ENCODE data around the gene DOCK3. TPM values are rescaled to one million over a fixed set of nuclear protein-coding genes. Genes with fewer than 3 reads are reported as not detected.

The DOCK3 gene
- total and polyA plus RNA-seq, 2 of the 4 experiments (the other 2 are of a cell fraction): under 0.01 to 0.12 TPM

GRCh38 chr3:50792568-50792967, 117.8 kb downstream of the DOCK3 start:
- ChIA-PET POLR2A (ENCODE audit: unreplicated experiment) (no interaction called here), CTCF (no interaction called here)
- Histone ChIP-seq H3K4ac (ENCODE audit: low read depth, low read length) (no peak overlapping the region), H3K4me1 (ENCODE audit: control insufficient read depth, insufficient read depth, low read length) (no peaks in the 10 kb centered on the region), H3K4me3 (ENCODE audit: insufficient read depth, low read depth, low read length) (no peak overlapping the region), H2AK9ac (replicated peaks; ENCODE audit: low read depth, low read length, poor library complexity) (no peak overlapping the region), H4K5ac (ENCODE audit: low read depth, low read length) (no peak overlapping the region), H3K9me1 (ENCODE audit: insufficient read depth, low read length) (no peaks in the 10 kb centered on the region), H4K91ac (ENCODE audit: insufficient read depth, low read depth, low read length) (no peak overlapping the region), H2BK5ac (ENCODE audit: low read depth, low read length, poor library complexity, severe bottlenecking) (no peak overlapping the region), H2BK20ac (ENCODE audit: low read depth, low read length) (no peak overlapping the region), H2AK5ac (ENCODE audit: low read depth, low read length) (no peak overlapping the region), H4K8ac (ENCODE audit: low read depth in 2 of 2, low read length in 2 of 2) (no peak overlapping the region), H3K56ac (ENCODE audit: extremely low read depth, insufficient read depth, low read length) (no peak overlapping the region), H2BK120ac (ENCODE audit: low read depth, low read length) (no peak overlapping the region), H3K79me1 (ENCODE audit: low read depth in 1 of 2, low read length in 2 of 2) (no peaks in the 10 kb centered on the region), H3K36me3 (ENCODE audit: control insufficient read depth, insufficient read depth, low read length) (no peaks in the 10 kb centered on the region), H4K20me1 (ENCODE audit: insufficient read depth, low read length) (no peaks in the 10 kb centered on the region), H3K18ac (ENCODE audit: low read depth, low read length) (no peak overlapping the region), H2BK15ac (ENCODE audit: low read depth, low read length) (no peak overlapping the region), H3K27ac (ENCODE audit: insufficient read depth, low read length) (no peak overlapping the region), H3K27me3 (ENCODE audit: control insufficient read depth, insufficient read depth, low read length) (no peaks in the 10 kb centered on the region), H2AFZ (replicated peaks; ENCODE audit: low read length, poor library complexity) (no peak overlapping the region), H3K9ac (ENCODE audit: low read depth, low read length) (no peak overlapping the region), H3K4me2 (ENCODE audit: low read depth, low read length) (no peak overlapping the region), H3K23ac (ENCODE audit: low read depth, low read length) (no peak overlapping the region), H3K9me3 (ENCODE audit: control insufficient read depth, insufficient read depth, low read length) (peaks cover 5% of the 10 kb centered on the region; the same call in 1 of the 2 replicates), H3K14ac (replicated peaks; ENCODE audit: low read depth, low read length) (no peak overlapping the region)
- dilution Hi-C loops (cut with HindIII; ENCODE audit: low sequenced_read_pairs, unreplicated experiment) (no loop called here), in situ Hi-C loops (cut with MboI; ENCODE audit: low sequenced_read_pairs) (no loop called here), intact Hi-C loops (cut with micrococcal nuclease) (no loop called here)
- DNase-seq (no peak), ATAC-seq (ENCODE audit: low read depth) (no peak)
- WGBS, 2 experiments (ENCODE audit: extremely low coverage in 2 of 2, insufficient read length in 1 of 2): no CpG with 5 or more reads among the region's 4 CpGs
- BruUV-seq (replicated peaks): no TSS peak
- TF ChIP-seq MAFK (IDR thresholded peaks at IDR 0.05; ENCODE audit: low read depth, low read length) (no peak), FOS (IDR thresholded peaks at IDR 0.05; ENCODE audit: low read depth, low read length) (no peak), ELK1 (IDR thresholded peaks at IDR 0.05; ENCODE audit: borderline replicate concordance, low read depth, low read length) (no peak), CEBPB (IDR thresholded peaks at IDR 0.05; ENCODE audit: low read depth, low read length) (no peak), USF2 (IDR thresholded peaks at IDR 0.05; ENCODE audit: low read depth, low read length) (no peak), BHLHE40 (IDR thresholded peaks at IDR 0.05; ENCODE audit: low read depth, low read length) (no peak), RAD21 (IDR thresholded peaks at IDR 0.05; ENCODE audit: low read length) (no peak), NFE2L2 (IDR thresholded peaks at IDR 0.05; ENCODE audit: low read depth, low read length) (no peak), RCOR1 (IDR thresholded peaks at IDR 0.05; ENCODE audit: insufficient replicate concordance, low read length) (no peak), MXI1 (IDR thresholded peaks at IDR 0.05; ENCODE audit: borderline replicate concordance, low read depth, low read length) (no peak), SMC3 (IDR thresholded peaks at IDR 0.05; ENCODE audit: low read depth, low read length) (no peak), CHD1 (IDR thresholded peaks at IDR 0.05; ENCODE audit: low read depth, low read length) (no peak), RFX5 (IDR thresholded peaks at IDR 0.05; ENCODE audit: low read depth, low read length) (no peak)

Data from IMR-90 (cell line).